ENCODE data around the gene FLT3.
"Not testable (repeated sequence)": the region's sequence is repeated elsewhere in the genome, so short reads cannot be mapped to it uniquely, and the experiment has no call there.

DNA sequence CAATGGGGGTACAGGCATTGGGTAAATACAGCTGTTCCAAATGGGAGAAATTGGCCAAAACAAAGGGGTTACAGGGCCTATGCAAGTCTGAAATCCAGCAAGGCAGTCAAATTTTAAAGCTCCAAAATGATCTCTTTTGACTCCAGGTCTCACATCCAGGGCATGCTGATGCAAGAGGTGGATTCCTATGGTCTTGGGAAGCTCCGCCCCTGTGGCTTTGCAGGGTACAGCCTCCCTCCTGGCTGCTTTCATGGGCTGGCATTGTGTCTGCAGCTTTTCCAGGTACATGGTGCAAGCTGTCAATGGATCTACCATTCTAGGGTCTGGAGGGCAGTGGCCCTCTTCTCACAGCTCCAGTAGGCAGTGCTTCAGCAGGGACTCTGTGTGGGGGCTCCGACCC, 22.6 kb downstream of the FLT3 start:
- TF ChIP-seq, protein P1, sequence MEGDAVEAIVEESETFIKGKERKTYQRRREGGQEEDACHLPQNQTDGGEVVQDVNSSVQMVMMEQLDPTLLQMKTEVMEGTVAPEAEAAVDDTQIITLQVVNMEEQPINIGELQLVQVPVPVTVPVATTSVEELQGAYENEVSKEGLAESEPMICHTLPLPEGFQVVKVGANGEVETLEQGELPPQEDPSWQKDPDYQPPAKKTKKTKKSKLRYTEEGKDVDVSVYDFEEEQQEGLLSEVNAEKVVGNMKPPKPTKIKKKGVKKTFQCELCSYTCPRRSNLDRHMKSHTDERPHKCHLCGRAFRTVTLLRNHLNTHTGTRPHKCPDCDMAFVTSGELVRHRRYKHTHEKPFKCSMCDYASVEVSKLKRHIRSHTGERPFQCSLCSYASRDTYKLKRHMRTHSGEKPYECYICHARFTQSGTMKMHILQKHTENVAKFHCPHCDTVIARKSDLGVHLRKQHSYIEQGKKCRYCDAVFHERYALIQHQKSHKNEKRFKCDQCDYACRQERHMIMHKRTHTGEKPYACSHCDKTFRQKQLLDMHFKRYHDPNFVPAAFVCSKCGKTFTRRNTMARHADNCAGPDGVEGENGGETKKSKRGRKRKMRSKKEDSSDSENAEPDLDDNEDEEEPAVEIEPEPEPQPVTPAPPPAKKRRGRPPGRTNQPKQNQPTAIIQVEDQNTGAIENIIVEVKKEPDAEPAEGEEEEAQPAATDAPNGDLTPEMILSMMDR (IDR thresholded peaks at IDR 0.05; ENCODE audit: insufficient read depth, low read length, poor library complexity, severe bottlenecking): not testable (repeated sequence)
- TF ChIP-seq EZH2phosphoT487 (conservative IDR thresholded peaks at IDR 0.05; ENCODE audit: low read length): not testable (repeated sequence)
